Measurements from ENCODE around the gene ALDH3A2. TPM values are rescaled to one million over a fixed set of nuclear protein-coding genes. Genes with fewer than 3 reads are reported as not detected.

Gene ALDH3A2
- total and polyA plus RNA-seq, 2 experiments from 2014 or later: 36.2 to 41.9 TPM

DNA sequence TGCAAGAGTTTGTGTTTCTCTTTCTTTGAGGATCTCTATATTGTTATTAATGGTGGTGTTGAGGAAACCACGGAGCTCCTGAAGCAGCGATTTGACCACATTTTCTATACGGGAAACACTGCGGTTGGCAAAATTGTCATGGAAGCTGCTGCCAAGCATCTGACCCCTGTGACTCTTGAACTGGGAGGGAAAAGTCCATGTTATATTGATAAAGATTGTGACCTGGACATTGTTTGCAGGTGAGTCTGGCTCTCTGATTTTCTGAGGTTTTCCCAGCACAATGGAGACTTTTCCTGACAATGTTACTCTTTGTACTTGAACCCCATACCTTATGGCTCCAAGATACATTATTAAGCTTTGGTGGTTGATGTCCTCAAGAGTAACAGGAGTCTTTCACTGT, 7.8 kb downstream of the ALDH3A2 start:
- 0 out of 2 replicates have a peak, but pooled peaks cover 6% of the 10 kb centered on the region for H3K36me3 ChIP-seq (ENCODE audit: low read depth)
- H2AFZ ChIP-seq: no peak overlapping the region
- no peak overlapping the region for H3K4me3 ChIP-seq
- no peak overlapping the region for H3K9ac ChIP-seq
- H3K4me2 ChIP-seq (ENCODE audit: unreplicated experiment): no peak overlapping the region
- TF ChIP-seq EZH2phosphoT487 (IDR thresholded peaks at IDR 0.05; ENCODE audit: insufficient read depth, low read depth) (no peak), EZH2 (IDR thresholded peaks at IDR 0.05; ENCODE audit: insufficient read depth, poor library complexity, severe bottlenecking) (no peak)
- WGBS, 2 experiments (ENCODE audit: low coverage in 1 of 2, low lambda C conversion rate in 2 of 2, missing lambda C conversion rate in 2 of 2): 93 to 96% methylated on average over 4 of the region's 4 CpGs
- in situ Hi-C loops (cut with MboI): loop anchor here (25.0 kb wide), 1 partner anchor 294 kb away; the partner anchor contains the start of gene B9D1
- no peaks in the 10 kb centered on the region for H3K9me2 ChIP-seq (ENCODE audit: insufficient read depth)
- H3K27ac ChIP-seq: no peak overlapping the region
- peaks cover 16% of the 10 kb centered on the region; the same call in 1 of the 2 replicates for H3K79me2 ChIP-seq (ENCODE audit: insufficient read depth)
- no peak for DNase-seq
- H3K9me3 ChIP-seq (ENCODE audit: low read depth): no peaks in the 10 kb centered on the region
- H3K27me3 ChIP-seq (replicated peaks; ENCODE audit: insufficient read depth): no peaks in the 10 kb centered on the region
- no peaks in the 10 kb centered on the region for H4K20me1 ChIP-seq (ENCODE audit: insufficient read depth)
- peaks cover 8% of the 10 kb centered on the region for H3F3A ChIP-seq (ENCODE audit: insufficient read depth)
- H3K4me1 ChIP-seq (ENCODE audit: insufficient read depth): peaks cover 1% of the 10 kb centered on the region

DNA sequence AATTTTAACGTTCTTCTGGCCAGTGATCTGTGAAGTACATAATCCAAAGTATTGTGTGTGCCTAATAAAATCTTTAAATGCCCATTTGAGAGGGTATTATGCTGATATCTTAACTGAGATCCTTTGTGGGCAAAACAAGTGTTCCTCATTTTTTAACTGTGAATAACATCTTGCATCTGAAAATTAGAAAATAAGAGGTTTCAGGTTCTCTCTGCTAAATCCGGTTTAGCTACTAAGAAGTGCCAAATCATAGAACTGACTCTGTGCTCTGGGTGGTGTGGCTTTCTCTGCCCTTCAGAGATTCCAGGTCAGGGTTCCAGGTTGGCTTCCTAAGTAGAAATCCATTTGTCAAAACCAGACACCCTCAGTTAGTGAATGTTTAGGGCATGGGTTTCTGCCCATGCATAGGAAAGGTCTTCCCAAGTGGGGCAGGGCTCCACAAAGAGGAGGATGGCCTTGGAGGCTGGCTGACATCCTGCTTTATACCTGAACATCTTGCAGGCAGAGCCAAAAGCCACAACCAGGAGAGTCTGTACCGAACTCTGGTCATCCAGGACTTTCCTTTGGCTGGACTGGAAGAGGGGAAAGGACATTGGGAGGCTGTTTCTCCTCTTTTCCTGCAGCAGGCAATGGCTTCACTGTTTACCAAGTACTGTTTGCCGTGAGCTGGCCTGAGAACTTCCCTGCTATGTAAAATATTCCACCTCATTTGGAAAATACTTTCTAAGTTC, 8.5 kb downstream of the ALDH3A2 start:
- Histone ChIP-seq H3K4me1 (ENCODE audit: insufficient read depth) (no peaks in the 10 kb centered on the region), H3K79me2 (ENCODE audit: insufficient read depth) (peaks cover 9% of the 10 kb centered on the region; the same call in 1 of the 2 replicates), H3K36me3 (ENCODE audit: low read depth) (0 out of 2 replicates have a peak, but pooled peaks cover 6% of the 10 kb centered on the region), H3F3A (ENCODE audit: insufficient read depth) (0 out of 2 replicates have a peak, but pooled peaks cover under 1% of the 10 kb centered on the region), H3K9me2 (ENCODE audit: insufficient read depth) (no peaks in the 10 kb centered on the region), H3K4me3 (no peak overlapping the region), H3K9ac (no peak overlapping the region), H3K4me2 (ENCODE audit: unreplicated experiment) (no peak overlapping the region), H3K27ac (no peak overlapping the region), H3K27me3 (replicated peaks; ENCODE audit: insufficient read depth) (no peaks in the 10 kb centered on the region), H3K9me3 (ENCODE audit: low read depth) (no peaks in the 10 kb centered on the region), H4K20me1 (ENCODE audit: insufficient read depth) (no peaks in the 10 kb centered on the region), H2AFZ (no peak overlapping the region)
- TF ChIP-seq EZH2phosphoT487 (IDR thresholded peaks at IDR 0.05; ENCODE audit: insufficient read depth, low read depth): no peak
- no peak for TF ChIP-seq EZH2 (IDR thresholded peaks at IDR 0.05; ENCODE audit: insufficient read depth, poor library complexity, severe bottlenecking)
- WGBS, 2 experiments (ENCODE audit: low coverage in 1 of 2, low lambda C conversion rate in 2 of 2, missing lambda C conversion rate in 2 of 2): 67 to 71% methylated on average over 4 of the region's 4 CpGs
- in situ Hi-C loops (cut with MboI): loop anchor here (25.0 kb wide), 1 partner anchor 295 kb away; the partner anchor contains the start of gene B9D1
- no peak for DNase-seq

- TF ChIP-seq EZH2 (IDR thresholded peaks at IDR 0.05; ENCODE audit: insufficient read depth, poor library complexity, severe bottlenecking): no peak
- DNase-seq: no peak
- Histone ChIP-seq H3F3A (ENCODE audit: insufficient read depth) (no peaks in the 10 kb centered on the region), H3K4me1 (ENCODE audit: insufficient read depth) (no peaks in the 10 kb centered on the region), H3K4me2 (ENCODE audit: unreplicated experiment) (no peak overlapping the region), H3K36me3 (ENCODE audit: low read depth) (0 out of 2 replicates have a peak, but pooled peaks cover 11% of the 10 kb centered on the region), H3K9me3 (ENCODE audit: low read depth) (no peaks in the 10 kb centered on the region), H3K9me2 (ENCODE audit: insufficient read depth) (no peaks in the 10 kb centered on the region), H3K4me3 (no peak overlapping the region), H4K20me1 (ENCODE audit: insufficient read depth) (no peaks in the 10 kb centered on the region), H2AFZ (no peak overlapping the region), H3K27ac (no peak overlapping the region), H3K9ac (no peak overlapping the region), H3K27me3 (replicated peaks; ENCODE audit: insufficient read depth) (no peaks in the 10 kb centered on the region), H3K79me2 (ENCODE audit: insufficient read depth) (no peaks in the 10 kb centered on the region)
- in situ Hi-C loops (cut with MboI): loop anchor here (25.0 kb wide), 1 partner anchor 297 kb away; the partner anchor contains the start of gene B9D1
- 84% methylated on average over 7 of the region's 7 CpGs for WGBS, 2 experiments (ENCODE audit: low coverage in 1 of 2, low lambda C conversion rate in 2 of 2, missing lambda C conversion rate in 2 of 2)
Measured at GRCh38 chr17:19659366-19660177, 11.0 kb downstream of the ALDH3A2 start.

GRCh38 chr17:19660219-19660870, 11.8 kb downstream of the ALDH3A2 start:
- no peaks in the 10 kb centered on the region for H3K9me2 ChIP-seq (ENCODE audit: insufficient read depth)
- H3K27ac ChIP-seq: no peak overlapping the region
- DNase-seq: no peak
- no peaks in the 10 kb centered on the region for H3K27me3 ChIP-seq (replicated peaks; ENCODE audit: insufficient read depth)
- no peaks in the 10 kb centered on the region for H3K9me3 ChIP-seq (ENCODE audit: low read depth)
- no peaks in the 10 kb centered on the region for H3K4me1 ChIP-seq (ENCODE audit: insufficient read depth)
- no peaks in the 10 kb centered on the region for H3K79me2 ChIP-seq (ENCODE audit: insufficient read depth)
- H3K9ac ChIP-seq: no peak overlapping the region
- H3K36me3 ChIP-seq (ENCODE audit: low read depth): 0 out of 2 replicates have a peak, but pooled peaks cover 11% of the 10 kb centered on the region
- no peak overlapping the region for H2AFZ ChIP-seq
- WGBS, 2 experiments (ENCODE audit: low coverage in 1 of 2, low lambda C conversion rate in 2 of 2, missing lambda C conversion rate in 2 of 2): 85 to 91% methylated on average over 6 of the region's 6 CpGs
- TF ChIP-seq EZH2 (IDR thresholded peaks at IDR 0.05; ENCODE audit: insufficient read depth, poor library complexity, severe bottlenecking) (no peak), EZH2phosphoT487 (IDR thresholded peaks at IDR 0.05; ENCODE audit: insufficient read depth, low read depth) (no peak)
- in situ Hi-C loops (cut with MboI): loop anchor here (25.0 kb wide), 1 partner anchor 298 kb away; the partner anchor contains the start of gene B9D1
- no peak overlapping the region for H3K4me2 ChIP-seq (ENCODE audit: unreplicated experiment)
- no peak overlapping the region for H3K4me3 ChIP-seq
- no peaks in the 10 kb centered on the region; the same call in 1 of the 2 replicates for H4K20me1 ChIP-seq (ENCODE audit: insufficient read depth)
- no peaks in the 10 kb centered on the region for H3F3A ChIP-seq (ENCODE audit: insufficient read depth)

Measured in GM23248 (cell line).